AG09309 (cell line): ENCODE results near the gene TTBK1.

Experiments used
- DNase-seq: peaks from one replicate; pipeline ENCODE4 v3.0.0-alpha.2; 2010; ENCODE audit warnings: low read depth
- H3K4me3 ChIP-seq: 2 replicates; pipeline ENCODE4 v1.5.1; 2011; ENCODE audit warnings: mild to moderate bottlenecking, low read depth, low read length, moderate library complexity; ENCODE audit not compliant: control insufficient read depth
- CTCF ChIP-seq: IDR thresholded peaks from 2 replicates; pipeline ENCODE4 v1.5.1; 2011; ENCODE audit warnings: mild to moderate bottlenecking, low read depth, low read length, inconsistent platforms; ENCODE audit not compliant: insufficient read depth, control insufficient read depth; ENCODE audit errors: missing control alignments

TTBK1 gene

GRCh38 chr6:43203718-43204095 lies 39.6 kb upstream of the TTBK1 start:
- no peak for DNase-seq
- H3K4me3 ChIP-seq: no peak overlapping the region
- no peak for TF ChIP-seq CTCF

- TF ChIP-seq CTCF: no peak
These were observed 38.8 kb upstream of the TTBK1 start for GRCh38 chr6:43204271-43205105.

GRCh38 chr6:43205849-43206248 lies 37.4 kb upstream of the TTBK1 start:
- DNase-seq: no peak
- no peak for TF ChIP-seq CTCF
- no peak overlapping the region for H3K4me3 ChIP-seq

More at GRCh38 chr6:43204271-43205105, 38.8 kb upstream of the TTBK1 start:
- no peak for DNase-seq
- H3K4me3 ChIP-seq: no peak overlapping the region

GRCh38 chr6:43207286-43207685 lies 36.0 kb upstream of the TTBK1 start:
- DNase-seq: no peak
- no peak overlapping the region for H3K4me3 ChIP-seq
- no peak for TF ChIP-seq CTCF

GRCh38 chr6:43211955-43212354 lies 31.3 kb upstream of the TTBK1 start:
- no peak for DNase-seq
- TF ChIP-seq CTCF: no peak
- no peak overlapping the region for H3K4me3 ChIP-seq

GRCh38 chr6:43213431-43213830 lies 29.9 kb upstream of the TTBK1 start:
- H3K4me3 ChIP-seq: no peak overlapping the region
- no peak for DNase-seq
- TF ChIP-seq CTCF: no peak
